H9 (cell line): ENCODE data around the gene SRPK2. TPM values are rescaled to one million over a fixed set of nuclear protein-coding genes. Genes with fewer than 3 reads are reported as not detected.

Source experiments
- DNase-seq: peaks from one replicate; pipeline ENCODE4 v3.0.0-alpha.2; 2017
- H2AFZ ChIP-seq: one replicate; pipeline ENCODE4 v1.6.1; 2013; ENCODE audit warnings: mild to moderate bottlenecking, low read length, control low read depth, moderate library complexity
- H2AK5ac ChIP-seq: 2 replicates; pipeline ENCODE4 v1.6.1; 2013; ENCODE audit warnings: low read length, control low read depth, mixed read lengths; ENCODE audit not compliant: insufficient read length
- H2BK120ac ChIP-seq: one replicate; pipeline ENCODE4 v1.6.1; 2013; ENCODE audit warnings: low read depth, mild to moderate bottlenecking, low read length, control low read depth, inconsistent platforms; ENCODE audit not compliant: poor library complexity, severe bottlenecking
- H2BK12ac ChIP-seq: 2 replicates; pipeline ENCODE4 v1.6.1; 2013; ENCODE audit warnings: low read length, control low read depth, mixed read lengths, low read depth; ENCODE audit not compliant: insufficient read length
- H2BK15ac ChIP-seq: 2 replicates; pipeline ENCODE4 v1.6.1; 2013; ENCODE audit warnings: low read depth, low read length, control low read depth
- H2BK20ac ChIP-seq: one replicate; pipeline ENCODE4 v1.6.1; 2013; ENCODE audit warnings: low read depth, mild to moderate bottlenecking, low read length, control low read depth, inconsistent platforms; ENCODE audit not compliant: poor library complexity, severe bottlenecking
- H2BK5ac ChIP-seq: 2 replicates; pipeline ENCODE4 v1.6.1; 2013; ENCODE audit warnings: low read length, control low read depth, mixed read lengths; ENCODE audit not compliant: insufficient read length
- H3K14ac ChIP-seq: 2 replicates; pipeline ENCODE4 v1.6.1; 2013; ENCODE audit warnings: low read length, control low read depth; ENCODE audit not compliant: insufficient read depth
- H3K18ac ChIP-seq: 2 replicates; pipeline ENCODE4 v1.6.1; 2013; ENCODE audit warnings: low read depth, mild to moderate bottlenecking, mixed read lengths, low read length, control low read depth; ENCODE audit not compliant: insufficient read length
- H3K23ac ChIP-seq: 2 replicates; pipeline ENCODE4 v1.6.1; 2013; ENCODE audit warnings: low read length, control low read depth, mixed read lengths, low read depth; ENCODE audit not compliant: insufficient read length
- H3K23me2 ChIP-seq: 2 replicates; pipeline ENCODE4 v1.6.1; 2013; ENCODE audit warnings: low read depth, mild to moderate bottlenecking, mixed read lengths, low read length, control low read depth; ENCODE audit not compliant: insufficient read length, poor library complexity, severe bottlenecking
- H3K27ac ChIP-seq: 2 replicates; pipeline ENCODE4 v1.5.1; 2013; ENCODE audit warnings: low read length, control low read depth, mixed read lengths, low read depth; ENCODE audit not compliant: insufficient read length
- H3K27me3 ChIP-seq: 2 replicates; pipeline ENCODE4 v1.6.1; 2013; ENCODE audit warnings: low read length, control low read depth, inconsistent platforms; ENCODE audit not compliant: insufficient read depth
- H3K4ac ChIP-seq: 2 replicates; pipeline ENCODE4 v1.6.1; 2013; ENCODE audit warnings: low read depth, mild to moderate bottlenecking, control low read depth, inconsistent platforms, low read length, moderate library complexity
- H3K4me1 ChIP-seq: 2 replicates; pipeline ENCODE4 v1.6.1; 2013; ENCODE audit warnings: low read length, control low read depth, inconsistent platforms; ENCODE audit not compliant: insufficient read depth
- H3K4me2 ChIP-seq: 2 replicates; pipeline ENCODE4 v1.6.1; 2013; ENCODE audit warnings: low read length, control low read depth, mixed read lengths; ENCODE audit not compliant: insufficient read length, insufficient read depth
- H3K56ac ChIP-seq: 2 replicates; pipeline ENCODE4 v1.6.1; 2013; ENCODE audit warnings: low read depth, mild to moderate bottlenecking, mixed read lengths, low read length, control low read depth; ENCODE audit not compliant: insufficient read length
- H3K79me1 ChIP-seq: 2 replicates; pipeline ENCODE4 v1.6.1; 2013; ENCODE audit warnings: low read depth, mild to moderate bottlenecking, moderate library complexity, low read length, control low read depth, inconsistent platforms; ENCODE audit not compliant: insufficient read depth, poor library complexity, severe bottlenecking
- H3K79me2 ChIP-seq: 2 replicates; pipeline ENCODE4 v1.6.1; 2013; ENCODE audit warnings: low read length, control low read depth, inconsistent platforms; ENCODE audit not compliant: insufficient read depth
- H3K9ac ChIP-seq: 2 replicates; pipeline ENCODE4 v1.6.1; 2013; ENCODE audit warnings: low read length, control low read depth, mixed read lengths; ENCODE audit not compliant: insufficient read length; ENCODE audit errors: extremely low read depth
- H3K9me3 ChIP-seq: one replicate; pipeline ENCODE4 v1.6.1; 2013; ENCODE audit warnings: low read depth, low read length, inconsistent platforms; ENCODE audit not compliant: control insufficient read depth
- H3T11ph ChIP-seq: one replicate; pipeline ENCODE4 v1.6.1; 2013; ENCODE audit warnings: mild to moderate bottlenecking, low read length, control low read depth, inconsistent platforms
- H4K20me1 ChIP-seq: one replicate; pipeline ENCODE4 v1.6.1; 2013; ENCODE audit not compliant: control insufficient read depth, insufficient read length, insufficient read depth
- H4K5ac ChIP-seq: 2 replicates; pipeline ENCODE4 v1.6.1; 2013; ENCODE audit warnings: low read depth, mild to moderate bottlenecking, mixed read lengths, low read length, control low read depth; ENCODE audit not compliant: insufficient read length
- H4K8ac ChIP-seq: replicated peaks from 2 replicates; pipeline ENCODE4 v1.6.1; 2013; ENCODE audit warnings: low read length, control low read depth, mixed read lengths, low read depth; ENCODE audit not compliant: insufficient read length
- H4K91ac ChIP-seq: 2 replicates; pipeline ENCODE4 v1.6.1; 2013; ENCODE audit warnings: low read depth, mild to moderate bottlenecking, moderate library complexity, mixed read lengths, low read length, control low read depth; ENCODE audit not compliant: insufficient read length
- H3K27ac Mint-ChIP-seq, 3 experiments: 2 replicates in 2 of 3; 3 replicates in 1 of 3; pipeline ENCODE4 v1.8.0; 2020 to 2021; ENCODE audit warnings: mixed read lengths in 3 of 3, mild to moderate bottlenecking in 1 of 3, moderate library complexity in 1 of 3
- H3K27me3 Mint-ChIP-seq: 2 replicates; pipeline ENCODE4 v1.8.0; 2021; ENCODE audit warnings: low read depth, mild to moderate bottlenecking, moderate library complexity, mixed read lengths
- H3K36me3 Mint-ChIP-seq, 3 experiments: 2 replicates in 2 of 3; 3 replicates in 1 of 3; pipeline ENCODE4 v1.8.0; 2020 to 2021; ENCODE audit warnings: low read depth in 3 of 3, mixed read lengths in 3 of 3; ENCODE audit not compliant: insufficient read depth in 1 of 3
- H3K4me1 Mint-ChIP-seq, 2 experiments: 2 replicates each; pipeline ENCODE4 v1.8.0; 2020; ENCODE audit warnings: mixed read lengths in 2 of 2
- H3K4me3 Mint-ChIP-seq, 2 experiments: 2 replicates in 1 of 2; 3 replicates in 1 of 2; pipeline ENCODE4 v1.8.0; 2020 to 2021; ENCODE audit warnings: mild to moderate bottlenecking in 2 of 2, mixed read lengths in 2 of 2, moderate library complexity in 1 of 2
- H3K9me3 Mint-ChIP-seq, 2 experiments: 2 replicates in 1 of 2; 3 replicates in 1 of 2; pipeline ENCODE4 v1.8.0; 2020; ENCODE audit warnings: mild to moderate bottlenecking in 2 of 2, mixed read lengths in 2 of 2, moderate library complexity in 1 of 2
- CTCF ChIP-seq: fragments of 200-600 bp; sonication (generic); conservative IDR thresholded peaks from 3 replicates; pipeline ENCODE4 v1.8.0; 2021; ENCODE audit warnings: antibody characterized with exemption, mild to moderate bottlenecking
- WGBS: extraction: QIAGEN DNeasy Blood & Tissue Kit; methylation state at CpG from one replicate; pipeline ENCODE4 v1.1.7; 2013; ENCODE audit warnings: missing lambda C conversion rate, low lambda C conversion rate, mixed read lengths; ENCODE audit not compliant: insufficient read length; ENCODE audit errors: extremely low coverage; 5-methylcytosine and 5-hydroxymethylcytosine counted together
- total RNA-seq: library from RNA; stranded (reverse); gene quantifications from 2 replicates; pipeline ENCODE4 v1.2.1, GENCODE V29; 2021

SRPK2 gene
- total RNA-seq, 1 experiment from 2014 or later = 41.1 TPM

- H3K36me3 Mint-ChIP-seq = no peaks in the 10 kb centered on the region; a peak in 4 of 7 replicates
- Histone ChIP-seq H3K9ac (no peak overlapping the region), H3T11ph (no peak overlapping the region), H3K14ac (no peak overlapping the region), H3K79me2 (peaks cover 3% of the 10 kb centered on the region; the same call in 1 of the 2 replicates), H4K8ac (no peak overlapping the region), H2BK5ac (no peak overlapping the region), H3K27ac (no peak overlapping the region), H3K18ac (no peak overlapping the region), H2BK20ac (no peak overlapping the region), H2BK12ac (no peak overlapping the region), H3K23ac (no peak overlapping the region), H2BK120ac (no peak overlapping the region), H3K23me2 (no peaks in the 10 kb centered on the region), H3K4ac (no peak overlapping the region), H2AFZ (no peak overlapping the region), H2BK15ac (no peak overlapping the region), H2AK5ac (no peak overlapping the region), H3K56ac (no peak overlapping the region), H4K91ac (no peak overlapping the region), H4K5ac (no peak overlapping the region), H4K20me1 (no peaks in the 10 kb centered on the region), H3K27me3 (no peaks in the 10 kb centered on the region), H3K79me1 (peaks cover 5% of the 10 kb centered on the region), H3K4me2 (no peak overlapping the region), H3K4me1 (no peaks in the 10 kb centered on the region; the same call in 1 of the 2 replicates), H3K9me3 (no peaks in the 10 kb centered on the region)
- peaks cover 0 to 3% of the 10 kb centered on the region in 2 experiments; a peak in 1 of 5 replicates for H3K9me3 Mint-ChIP-seq
- WGBS = no CpG with 5 or more reads among the region's 6 CpGs
- no peak for TF ChIP-seq CTCF
- peaks cover 14 to 16% of the 10 kb centered on the region in 2 experiments for H3K4me1 Mint-ChIP-seq
- no peak overlapping the region for H3K4me3 Mint-ChIP-seq
- no peak for DNase-seq
- H3K27me3 Mint-ChIP-seq = no peaks in the 10 kb centered on the region
- H3K27ac Mint-ChIP-seq = peak overlapping the region in 1 of 3 experiments; percentile 19; a peak in 2 of 7 replicates
Observed at GRCh38 chr7:105277341-105277740, 111.4 kb downstream of the SRPK2 start.
